GM18498 (cell line): Measurements from ENCODE around the gene GFRA1.

Experiments used
- ATAC-seq: cut with Tn5 transposase; IDR thresholded peaks from one replicate; pipeline ENCODE4 v1.9.1; 2021; ENCODE audit warnings: mild to moderate bottlenecking, moderate library complexity; ENCODE audit not compliant: unreplicated experiment

Gene GFRA1

DNA sequence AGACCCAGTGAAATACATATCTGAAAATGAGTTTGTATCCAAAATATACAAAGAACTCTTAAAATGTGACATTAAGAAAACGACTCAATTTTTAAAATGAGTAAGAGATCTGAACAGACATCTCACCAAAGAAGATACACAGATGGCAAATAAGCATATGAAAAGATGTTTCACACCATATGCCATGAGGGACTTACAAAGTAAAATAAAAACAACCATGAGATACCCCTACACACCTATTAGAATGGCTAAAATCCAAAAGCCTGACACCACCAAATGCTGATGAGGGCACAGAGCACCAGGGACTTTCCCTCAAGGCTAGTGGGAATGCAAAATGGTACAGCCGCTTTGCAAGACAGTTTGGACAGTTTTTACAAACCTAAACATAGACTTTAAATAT, 27.9 kb downstream of the GFRA1 start:
- ATAC-seq = no peak

DNA sequence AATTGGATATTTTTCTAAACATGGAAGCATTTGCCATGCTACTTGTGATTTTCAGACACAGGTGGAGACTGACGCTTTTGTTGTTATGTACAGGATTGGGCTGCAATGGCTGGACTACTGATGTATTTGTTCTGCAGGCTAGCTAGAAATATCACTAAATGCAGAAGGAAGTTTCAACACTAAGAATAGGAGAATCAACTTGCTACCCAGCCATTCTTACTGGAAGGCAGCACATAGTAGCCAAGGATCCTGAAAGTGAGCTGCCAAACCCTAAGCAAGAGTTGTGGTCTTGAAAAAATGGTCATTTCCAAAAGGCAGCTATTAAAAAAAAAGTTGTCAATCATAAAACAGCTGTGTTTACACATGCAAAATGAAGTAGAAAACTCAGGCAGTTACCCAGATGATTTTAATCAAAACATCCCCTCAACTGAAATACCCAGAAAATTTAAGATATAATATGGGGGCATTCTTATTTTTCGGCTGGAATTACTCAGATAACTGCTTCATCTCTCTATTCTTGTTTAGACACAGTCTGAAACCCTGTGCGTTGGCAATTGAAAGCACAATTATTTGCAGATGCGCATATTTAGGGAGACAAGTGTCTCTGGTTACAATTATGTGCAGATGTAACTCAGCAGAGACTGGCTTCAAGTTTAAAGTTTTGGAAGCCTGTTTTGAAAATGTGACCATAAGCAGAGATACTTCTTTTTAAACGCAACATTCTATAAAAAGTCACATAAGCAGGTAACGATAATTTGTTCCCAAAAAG, 31.2 kb downstream of the GFRA1 start:
- no peak for ATAC-seq

DNA sequence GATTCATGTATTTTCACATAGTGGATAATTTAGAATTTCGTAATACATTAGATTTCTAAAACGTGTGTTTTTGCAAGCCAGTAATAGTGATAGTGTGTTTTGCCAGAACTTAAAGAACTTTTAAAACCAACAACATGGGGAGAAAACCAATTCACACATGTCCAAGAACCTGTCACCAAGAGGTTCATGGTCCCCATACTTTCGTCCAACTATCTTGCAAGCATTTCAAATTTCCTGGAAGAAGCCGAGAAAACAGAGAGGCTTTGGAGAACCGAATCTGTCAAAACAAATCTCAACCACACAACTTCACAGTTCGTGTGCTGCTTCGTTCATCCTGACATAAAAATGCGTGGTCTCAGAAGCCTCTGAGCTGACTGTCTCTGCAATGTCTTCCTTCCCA, 31.9 kb downstream of the GFRA1 start:
- no peak for ATAC-seq

DNA sequence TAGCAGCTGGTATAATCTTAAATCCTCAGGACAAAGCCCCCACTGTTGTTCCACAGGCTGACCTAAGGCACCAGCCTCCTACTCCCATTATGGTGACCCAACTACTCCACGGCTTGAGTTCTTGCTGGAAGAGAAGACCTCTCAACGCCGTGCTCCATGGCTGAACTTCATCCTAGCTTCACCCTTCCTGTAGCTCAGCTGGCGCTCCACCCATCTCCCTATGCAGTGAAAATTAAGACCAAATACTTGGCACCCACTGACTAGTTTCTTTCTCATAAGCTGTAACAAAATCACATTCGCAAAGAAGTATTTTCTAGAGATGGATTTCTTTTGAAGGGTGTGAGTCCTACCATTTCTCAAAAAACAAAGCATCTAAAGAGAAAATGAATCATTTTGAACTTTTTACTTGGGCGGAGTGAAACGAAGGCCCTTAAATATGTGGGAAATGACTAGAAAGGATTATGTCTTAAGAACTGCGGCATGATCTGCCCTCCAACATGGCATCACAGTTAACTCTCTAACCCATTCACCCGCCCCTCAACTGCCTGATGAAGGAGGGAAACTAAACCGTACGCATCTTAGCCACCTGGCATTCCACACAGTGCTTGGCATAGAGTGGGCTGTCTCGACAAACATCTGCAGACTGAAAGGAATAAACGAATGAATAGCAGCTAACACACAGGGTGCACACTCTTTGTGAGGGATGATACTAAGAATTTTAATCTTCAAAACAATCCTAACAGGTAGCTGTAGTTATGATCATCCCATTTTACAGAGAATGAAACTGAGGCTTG, 32.7 kb downstream of the GFRA1 start:
- ATAC-seq = no peak

DNA sequence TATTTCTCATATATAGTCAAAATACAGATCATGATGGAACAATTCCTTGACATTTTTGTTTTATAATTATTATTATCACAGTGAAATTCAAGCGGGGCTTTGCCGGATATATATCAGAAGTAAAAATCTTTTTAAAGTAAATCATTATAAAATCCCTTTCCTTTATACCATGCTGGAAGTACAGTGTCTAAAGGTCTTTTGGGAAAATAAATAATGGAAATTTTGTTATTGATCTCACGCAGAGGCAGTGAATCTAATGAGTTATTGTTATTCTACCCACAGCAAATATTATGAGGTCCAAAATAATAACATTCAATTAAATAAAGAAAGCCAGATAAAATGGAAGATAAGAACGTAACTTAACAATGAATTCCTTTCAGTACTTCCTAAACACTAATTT, 33.8 kb downstream of the GFRA1 start:
- ATAC-seq = no peak

DNA sequence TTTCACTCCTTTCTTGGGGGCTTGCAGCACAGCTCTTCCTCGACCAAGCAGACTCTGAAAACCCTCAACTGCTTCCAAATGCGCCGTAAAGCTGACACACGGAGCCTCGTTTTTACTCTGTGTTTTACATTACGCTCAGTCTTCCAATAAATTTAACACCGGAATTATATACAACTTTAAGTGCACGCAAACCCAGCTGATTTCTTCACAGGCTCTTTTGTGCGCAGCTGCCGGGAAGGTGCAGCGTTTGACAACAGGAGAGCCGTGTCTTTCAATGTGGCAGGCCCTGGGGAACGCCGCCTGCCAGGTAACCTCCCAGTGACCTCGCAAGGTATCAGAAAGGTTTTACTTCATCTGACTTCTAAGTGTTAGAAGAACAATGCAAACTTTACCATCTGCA, 35.0 kb downstream of the GFRA1 start:
- ATAC-seq = no peak

DNA sequence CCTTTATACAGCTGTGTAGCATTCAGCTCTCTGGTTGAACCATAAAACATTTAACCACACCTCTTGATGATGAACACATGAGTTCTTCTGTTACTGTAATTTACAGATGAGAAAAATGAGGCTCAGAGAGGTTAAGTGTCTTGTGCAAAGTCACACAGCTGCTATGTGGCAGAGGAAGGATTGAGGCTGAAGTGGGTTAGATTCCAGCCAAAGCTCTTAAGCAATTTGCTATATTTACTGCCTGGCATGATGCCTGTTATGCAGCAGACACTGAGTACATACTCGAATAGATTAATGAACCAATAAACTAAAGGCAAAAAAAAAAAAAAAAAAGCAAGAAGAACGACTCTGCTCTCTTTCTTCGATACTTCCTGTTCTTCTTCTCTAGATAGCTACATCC, 35.7 kb downstream of the GFRA1 start:
- ATAC-seq = no peak

DNA sequence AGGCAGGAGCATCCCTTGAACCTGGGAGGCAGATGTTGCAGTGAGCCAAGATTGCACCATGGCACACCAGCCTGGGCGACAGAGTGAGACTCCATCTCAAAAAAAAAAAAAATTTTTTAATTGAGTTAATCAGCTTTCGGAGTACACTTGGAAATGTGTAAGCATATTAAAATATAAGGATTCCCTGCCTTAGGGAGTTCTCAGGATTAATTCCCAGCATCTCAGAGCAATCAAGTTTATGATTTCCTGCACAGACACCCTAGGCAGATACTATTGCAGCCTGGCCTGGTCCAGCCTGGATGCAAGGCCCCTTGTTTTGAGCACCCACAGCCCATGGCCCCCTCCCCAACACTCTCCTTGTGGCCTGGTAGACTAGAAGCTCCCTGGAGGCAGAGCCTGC, 39.8 kb downstream of the GFRA1 start:
- no peak for ATAC-seq

DNA sequence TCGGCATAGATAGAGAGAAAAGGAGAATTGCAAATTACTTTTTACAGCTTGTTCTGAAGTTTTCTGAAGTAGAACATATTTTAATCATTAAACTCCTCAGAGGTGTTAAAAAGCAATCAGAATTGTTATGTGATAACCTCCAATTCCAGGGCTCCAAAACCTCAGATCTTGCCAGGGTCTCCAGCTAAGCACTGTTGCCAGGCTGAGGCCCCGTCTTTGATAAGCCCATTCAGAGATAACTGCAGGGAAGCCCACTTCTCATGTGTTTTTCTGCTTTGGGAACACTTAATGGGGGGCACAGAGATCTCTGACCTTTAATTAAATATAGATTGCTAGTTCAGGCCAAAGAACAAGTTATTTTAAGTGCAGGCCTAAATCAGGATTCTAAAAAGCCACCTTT, 40.4 kb downstream of the GFRA1 start:
- no peak for ATAC-seq

DNA sequence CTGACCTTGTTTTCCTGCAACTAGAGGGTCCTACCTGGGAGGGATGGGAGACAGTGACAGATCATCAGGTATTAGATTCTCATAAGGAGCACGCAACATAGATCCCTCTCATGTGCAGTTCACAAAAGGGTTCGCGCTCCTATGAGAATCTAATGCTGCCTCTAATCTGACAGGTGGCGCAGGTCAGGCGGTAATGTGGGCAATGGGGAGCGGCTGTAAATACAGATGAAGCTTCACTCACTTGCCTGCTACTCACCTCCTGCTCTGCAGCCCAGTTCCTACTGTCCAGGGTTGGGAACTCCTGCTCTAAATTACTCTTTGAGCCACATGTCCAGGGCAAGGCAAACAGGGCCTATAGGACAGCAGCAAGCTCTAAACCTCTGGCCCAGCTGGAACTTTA, 46.2 kb downstream of the GFRA1 start:
- ATAC-seq = no peak

DNA sequence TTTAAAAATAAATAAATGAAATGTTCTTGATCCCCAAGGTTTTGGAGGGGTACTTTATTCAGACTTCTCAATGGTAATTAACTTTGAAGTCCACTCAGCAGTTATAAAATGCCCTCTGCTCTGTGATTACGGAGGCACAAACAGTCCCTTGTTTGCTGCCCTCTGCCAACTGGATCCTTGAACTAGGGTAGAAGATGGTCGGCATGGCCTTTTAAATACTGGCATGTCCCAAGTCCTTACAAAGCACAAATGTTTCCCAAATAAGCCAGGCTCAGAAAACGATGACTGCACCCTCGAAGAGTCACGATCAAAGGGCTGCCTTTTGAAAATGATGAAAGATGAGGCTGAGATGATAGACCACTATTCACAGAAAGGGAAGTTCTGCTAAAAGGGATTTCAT, 47.0 kb downstream of the GFRA1 start:
- no peak for ATAC-seq

DNA sequence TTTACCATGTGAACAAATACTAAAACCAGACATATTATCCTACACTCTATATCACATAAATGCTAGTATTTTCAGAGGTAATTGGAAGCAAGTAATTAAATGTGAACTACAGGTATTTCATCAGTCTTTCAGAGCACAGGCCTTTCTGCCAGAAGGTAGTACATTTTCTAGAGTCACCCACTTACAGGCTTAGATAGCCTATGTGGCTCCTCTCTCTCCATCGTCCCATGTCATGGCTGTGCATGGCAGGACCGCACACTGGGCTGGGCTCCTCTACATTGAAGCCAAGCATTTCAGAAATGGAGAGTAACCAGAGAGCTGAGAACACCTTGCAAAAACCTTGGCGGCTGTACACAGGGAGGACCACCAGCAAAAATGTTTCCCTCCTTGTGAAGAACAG, 49.7 kb downstream of the GFRA1 start:
- ATAC-seq = no peak

DNA sequence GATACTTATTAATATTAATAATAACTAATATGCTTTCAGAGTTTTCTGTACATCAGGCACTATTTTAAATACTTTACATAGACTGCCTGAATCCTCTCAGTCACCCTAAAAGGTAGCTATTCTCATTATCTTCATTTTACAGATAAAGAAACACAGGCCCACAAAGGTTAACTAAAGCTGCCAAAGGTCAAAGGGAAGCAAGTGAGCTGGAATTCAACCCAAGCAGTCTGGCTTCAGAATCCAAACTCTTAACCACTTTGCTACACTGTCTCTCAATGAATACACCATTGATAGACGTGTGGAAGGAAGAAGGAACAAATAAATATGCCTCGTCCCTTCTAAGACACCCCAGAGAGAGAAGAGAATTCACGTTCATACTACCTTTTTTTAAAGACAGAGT, 52.0 kb downstream of the GFRA1 start:
- ATAC-seq = no peak

DNA sequence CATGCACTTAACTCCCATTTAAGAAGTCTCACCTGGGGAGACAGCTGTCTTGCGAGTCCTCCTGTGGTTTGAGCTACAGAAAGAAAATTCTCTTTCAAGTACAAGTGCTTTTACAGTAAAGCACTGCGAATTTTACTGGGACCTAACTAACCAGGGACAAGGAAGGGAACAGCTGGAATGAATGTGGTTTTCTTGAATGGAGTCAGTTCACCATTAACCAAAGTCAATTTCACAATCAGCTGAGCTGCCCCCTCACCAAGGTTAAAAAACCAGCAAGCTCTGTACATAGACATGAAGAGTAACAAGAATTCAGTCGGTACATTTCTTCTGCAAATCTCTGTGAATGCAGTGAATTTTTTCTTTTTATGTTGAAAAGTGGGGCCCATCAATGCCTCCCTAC, 56.3 kb downstream of the GFRA1 start:
- no peak for ATAC-seq

DNA sequence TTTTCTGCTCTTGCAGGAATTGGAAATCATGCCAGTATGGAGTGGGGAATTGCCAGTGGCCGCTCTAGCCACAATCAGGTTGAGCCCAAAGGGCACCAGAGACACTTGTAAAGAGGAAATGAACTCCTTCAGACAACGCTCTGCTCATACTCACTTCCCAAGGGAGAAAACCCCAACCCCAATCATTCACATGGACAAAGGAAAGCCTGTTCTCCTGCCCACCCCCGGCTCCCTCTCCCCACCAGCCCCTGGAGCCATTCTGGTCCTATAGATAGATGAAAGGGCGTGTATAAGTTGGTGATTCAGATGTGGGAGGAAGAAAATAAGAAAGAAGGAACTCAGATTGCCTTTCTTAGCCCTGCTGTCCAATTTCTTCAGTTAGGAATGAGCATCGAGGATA, 57.4 kb downstream of the GFRA1 start:
- ATAC-seq = no peak

DNA sequence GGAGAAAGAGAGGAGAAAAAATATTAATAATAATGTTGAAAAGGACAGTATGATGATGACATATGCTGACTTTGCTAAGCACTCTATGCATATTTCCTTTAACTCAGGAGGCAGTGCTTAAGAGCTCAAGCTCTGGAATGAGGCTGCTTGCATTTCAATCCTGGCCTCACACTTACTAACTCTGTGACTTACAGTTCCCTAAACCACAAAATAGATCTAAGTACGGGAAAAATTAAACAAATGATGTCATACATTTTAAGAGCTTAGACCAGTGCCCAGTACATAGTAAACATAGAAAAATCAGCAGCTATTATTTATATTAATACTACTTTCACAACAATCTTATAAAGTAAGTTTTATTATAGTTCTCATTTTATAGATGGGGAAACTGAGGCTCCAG, 61.3 kb downstream of the GFRA1 start:
- no peak for ATAC-seq

DNA sequence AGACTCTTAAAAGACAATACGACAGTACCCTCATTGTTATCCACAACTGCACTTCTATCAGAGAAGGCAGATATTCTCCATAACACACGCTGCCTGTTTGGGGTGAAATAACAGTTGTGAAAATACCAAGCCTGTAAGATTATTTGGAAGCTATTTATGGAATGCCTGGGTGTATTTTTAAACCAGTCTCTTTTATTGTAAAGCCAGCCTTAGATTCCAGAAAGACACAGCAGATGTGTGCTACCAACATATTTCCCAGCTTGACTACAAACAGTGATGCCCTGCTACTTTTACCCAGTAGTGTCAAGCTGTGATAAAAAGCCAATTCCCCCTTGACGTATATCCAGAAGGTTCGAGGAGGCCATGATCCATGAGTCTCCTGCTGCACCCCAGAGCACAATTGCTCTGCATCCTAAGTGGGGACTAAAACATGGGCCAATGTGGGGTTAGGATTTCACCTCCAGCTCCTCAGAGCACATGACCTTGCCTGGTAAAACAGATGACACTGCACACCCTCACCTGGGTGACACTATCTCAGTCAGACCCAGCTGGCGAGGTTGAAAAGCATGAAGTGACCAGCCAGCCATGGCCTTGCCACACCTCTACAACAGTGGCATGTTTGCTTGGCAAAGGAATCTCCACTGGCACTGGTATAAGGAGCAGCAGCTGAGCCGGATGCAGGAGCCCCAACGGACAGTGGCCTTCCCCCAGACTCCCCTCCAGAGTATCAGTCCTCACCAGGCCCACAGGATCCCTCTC, 62.2 kb downstream of the GFRA1 start:
- no peak for ATAC-seq

DNA sequence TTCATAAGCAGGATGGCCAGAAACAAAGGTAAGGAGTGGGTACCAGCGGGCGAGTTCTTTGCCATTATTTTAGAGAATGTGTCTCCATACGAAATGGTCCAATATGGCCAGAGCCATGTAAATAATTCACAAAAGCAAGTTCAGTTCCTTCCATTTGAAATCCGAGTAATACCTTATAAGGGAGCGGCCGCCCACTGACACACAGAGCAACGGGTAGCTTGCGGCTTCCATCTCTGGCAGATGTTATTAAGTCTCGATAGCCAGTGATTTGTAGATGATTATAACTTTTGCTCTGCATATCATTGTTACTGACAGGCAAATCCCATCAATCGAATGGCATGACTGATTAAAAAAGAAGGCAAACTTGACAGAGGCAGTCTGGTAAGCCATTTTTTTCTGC, 63.2 kb downstream of the GFRA1 start:
- ATAC-seq = no peak

DNA sequence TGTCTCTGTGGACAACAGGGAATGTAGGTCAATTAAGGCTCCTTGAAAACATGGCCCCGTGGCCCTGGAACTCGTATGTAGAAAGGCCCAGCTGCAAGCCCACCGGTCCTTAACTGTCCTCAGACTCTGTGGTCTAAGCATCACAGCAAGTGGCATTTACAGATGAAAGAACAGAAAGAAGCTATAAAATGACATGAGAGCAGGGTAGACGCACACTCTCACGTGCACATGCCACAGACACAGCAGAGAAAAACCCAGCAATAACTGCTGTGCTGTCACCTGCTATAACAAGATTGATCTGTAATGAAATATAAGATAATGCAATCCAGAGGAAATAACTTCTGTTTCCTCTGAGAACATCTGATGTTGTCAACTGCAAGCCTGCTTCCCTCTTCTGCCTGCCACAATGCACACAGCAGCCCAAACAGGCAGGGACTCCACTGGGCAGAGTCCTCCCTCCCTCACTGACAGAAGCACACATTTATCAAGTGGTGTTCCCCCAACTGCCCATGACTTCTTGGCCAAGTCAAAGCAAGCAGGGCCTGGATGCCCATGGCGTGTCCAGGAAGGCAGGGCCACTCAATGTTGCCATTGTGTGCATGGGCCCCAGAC, 63.9 kb downstream of the GFRA1 start:
- no peak for ATAC-seq

DNA sequence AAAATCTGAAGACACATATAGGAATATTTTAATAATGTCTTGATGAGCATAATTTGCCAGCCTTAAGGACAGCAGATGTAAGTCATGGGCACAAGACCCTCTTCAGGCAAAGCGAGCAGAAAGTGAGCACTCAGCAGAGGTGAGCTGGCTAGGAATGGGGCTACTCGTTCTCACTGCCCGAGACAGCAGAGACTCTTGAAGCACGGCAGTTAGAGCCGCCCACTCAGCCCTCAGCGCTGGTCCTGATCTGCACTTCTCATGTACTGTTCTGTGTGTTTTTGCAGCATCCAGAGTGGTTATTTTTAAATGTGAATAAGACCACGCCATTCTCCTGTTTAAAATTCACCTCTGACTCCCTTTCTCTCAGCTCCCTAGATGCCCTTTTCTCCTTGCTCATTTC, 65.3 kb downstream of the GFRA1 start:
- no peak for ATAC-seq

DNA sequence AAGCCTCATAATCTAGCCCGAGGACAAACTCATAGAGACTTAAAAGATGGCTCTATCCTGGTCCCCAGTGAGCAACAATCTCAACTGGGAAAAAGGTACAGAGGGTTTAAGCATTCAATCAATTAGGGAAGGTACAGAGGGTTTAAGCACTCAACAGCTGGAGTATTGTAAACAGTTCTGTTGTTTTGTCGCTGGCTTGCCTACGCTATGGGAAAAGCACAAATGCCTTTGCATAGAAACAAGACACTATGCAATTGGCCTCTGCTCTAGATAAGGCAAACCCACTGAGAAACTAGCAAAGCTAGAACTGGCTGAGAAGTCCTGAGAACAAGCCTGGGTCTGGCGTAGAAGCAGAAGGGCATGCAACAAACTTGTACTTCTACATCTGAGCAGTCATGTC, 69.3 kb downstream of the GFRA1 start:
- ATAC-seq = no peak
